Activated CD4-positive, alpha-beta T cell treated with anti-CD3 and anti-CD28 coated beads, Interleukin-2, amount 50 U/mL, for 24 hours (primary cell): Measurements from ENCODE around the gene STIM2.
"Not testable (repeated sequence)": the region's sequence is repeated elsewhere in the genome, so short reads cannot be mapped to it uniquely, and the experiment has no call there.

Experiments
- DNase-seq, 2 donors: peaks; one replicate each; pipeline ENCODE4 v3.0.0-alpha.2; 2020; ENCODE audit warnings: low read depth in 1 of 2, low spot score in 1 of 2

Gene STIM2

DNA sequence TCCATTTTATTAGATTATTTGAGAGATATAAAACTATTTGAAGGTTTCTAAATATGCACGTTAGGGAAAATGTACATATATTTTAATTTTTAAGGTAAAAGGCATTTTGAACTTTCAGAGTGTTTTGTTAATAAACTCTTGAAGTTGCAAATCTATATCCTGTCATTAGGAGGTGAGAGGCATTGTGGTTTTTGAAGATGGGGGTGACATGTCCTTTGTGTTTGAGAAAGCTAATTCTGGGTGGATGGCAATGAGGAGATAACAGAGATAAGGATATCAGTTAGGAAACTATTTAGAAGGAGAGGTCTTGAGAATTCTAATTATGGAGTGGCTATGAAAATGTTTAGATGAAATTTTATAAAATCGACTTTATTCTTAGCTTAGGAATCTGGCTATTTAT is 6.1 kb downstream of the STIM2 start:
- no peak for DNase-seq

DNA sequence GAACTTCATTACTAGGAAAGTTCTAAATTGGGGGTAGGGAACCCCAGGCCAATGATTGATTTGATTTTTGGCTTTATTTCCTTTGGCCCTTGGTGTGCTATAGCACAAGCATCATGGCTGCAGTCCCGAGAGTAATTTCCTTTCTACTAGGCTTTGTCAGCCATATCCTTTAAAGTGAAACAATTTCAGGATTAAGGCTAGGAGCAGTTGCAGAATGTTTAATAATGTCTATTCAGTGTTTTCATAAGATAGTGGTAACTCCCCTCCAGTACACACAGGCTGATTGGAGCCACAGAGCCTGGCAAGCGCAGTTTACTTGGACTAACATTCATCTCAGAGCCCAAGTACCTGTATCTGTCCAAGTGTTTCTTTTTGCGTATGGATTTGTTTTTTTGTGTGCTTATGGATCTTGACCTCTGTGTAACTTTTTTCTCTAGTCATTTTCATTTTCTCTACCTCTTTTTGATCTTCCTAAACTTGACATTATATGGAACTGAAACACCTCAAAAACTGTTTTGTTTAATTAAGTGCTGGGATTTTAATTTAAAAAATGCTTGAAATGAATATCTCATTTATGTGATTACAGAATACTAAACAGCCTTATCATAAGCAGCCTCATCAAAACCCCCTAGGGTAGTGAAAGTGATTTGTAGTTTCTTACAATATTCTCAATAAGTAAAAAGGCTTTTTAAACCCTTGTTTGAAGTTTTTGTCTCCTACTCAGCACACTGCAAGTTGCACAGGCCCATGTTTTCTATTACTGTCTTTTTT is 7.5 kb downstream of the STIM2 start:
- no peak for DNase-seq

DNA sequence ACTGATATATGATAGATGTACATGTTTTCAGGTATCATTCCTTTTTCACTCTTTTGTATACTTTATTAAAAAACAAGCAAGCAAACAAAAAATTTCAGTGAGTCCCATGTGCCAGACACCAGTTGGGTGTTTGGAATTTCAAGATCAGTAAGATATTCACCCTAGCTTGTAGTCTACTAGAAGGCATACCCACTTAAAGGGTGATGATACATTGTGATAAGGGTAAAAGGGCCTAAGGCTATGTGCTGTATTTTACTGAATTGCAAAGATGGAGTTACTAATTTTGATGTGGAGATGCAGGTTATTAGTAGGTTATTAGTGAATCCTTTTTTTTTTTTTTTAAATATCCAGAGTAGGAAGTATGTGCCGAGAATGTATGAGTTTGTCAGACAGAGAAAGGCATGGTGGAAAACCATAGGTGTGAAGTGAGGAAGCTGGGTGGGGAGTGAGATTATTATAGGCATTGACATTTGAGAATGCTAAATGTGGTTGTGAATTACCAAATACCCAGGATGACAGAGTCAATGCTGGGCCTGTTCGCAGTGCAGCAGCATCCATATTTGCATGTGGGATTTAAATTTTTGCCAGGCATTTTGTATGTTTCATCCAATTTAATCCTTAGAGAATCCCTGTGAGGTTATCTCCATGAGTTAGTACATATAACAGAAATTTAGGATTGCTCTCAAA is 10.1 kb downstream of the STIM2 start:
- no peak for DNase-seq

DNA sequence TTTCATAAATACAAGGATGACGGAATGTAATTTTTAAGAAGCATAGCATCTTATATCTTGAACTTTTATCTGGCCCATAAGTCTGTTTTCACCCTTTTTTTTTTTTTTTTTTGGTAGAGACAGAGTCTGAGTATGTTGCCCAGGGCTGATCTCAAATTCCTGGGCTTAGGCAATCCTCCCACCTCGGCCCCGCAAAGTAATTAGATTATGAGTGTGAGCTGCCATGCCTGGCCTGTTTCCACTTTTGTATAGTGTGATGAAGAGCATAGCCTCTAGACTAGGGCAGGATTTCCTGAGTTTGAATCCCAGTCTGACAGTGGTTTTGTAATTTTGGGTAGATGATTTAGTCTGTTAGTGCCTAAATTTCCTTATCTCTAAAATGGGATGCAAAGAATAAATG is 11.0 kb downstream of the STIM2 start:
- DNase-seq: no peak

DNA sequence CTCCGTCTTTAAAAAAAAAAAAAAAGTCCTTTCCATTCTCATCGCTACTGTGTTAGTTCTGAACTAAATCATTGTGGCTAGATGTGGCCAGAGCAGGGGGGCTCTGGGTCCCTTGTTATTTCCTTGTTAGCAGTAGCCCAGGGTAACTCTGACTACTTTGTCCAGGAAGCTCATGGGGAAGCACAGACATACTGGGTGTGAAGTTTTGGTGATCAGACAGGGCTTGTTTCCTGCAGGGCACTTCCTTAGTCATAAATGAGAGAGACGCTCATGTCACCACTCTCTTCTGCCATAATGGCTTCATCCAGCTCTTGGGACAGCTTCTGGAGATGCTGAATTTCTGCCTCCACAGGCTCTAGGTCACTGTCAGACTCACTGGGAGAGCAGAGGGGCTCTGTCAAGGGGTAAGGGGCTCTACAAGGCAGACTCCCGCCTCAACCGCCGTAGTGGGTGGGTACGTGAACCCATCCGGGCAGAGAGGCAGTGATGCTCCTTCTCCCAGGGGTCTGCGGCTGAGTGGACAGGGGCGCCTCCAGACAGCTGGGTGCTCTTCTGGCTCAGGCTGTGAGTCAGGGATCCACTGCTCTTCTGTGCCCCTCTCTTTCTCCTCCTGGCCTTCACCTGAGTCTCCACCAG is 12.9 kb downstream of the STIM2 start:
- DNase-seq: peak in 1 of 2 donors; percentile 36

DNA sequence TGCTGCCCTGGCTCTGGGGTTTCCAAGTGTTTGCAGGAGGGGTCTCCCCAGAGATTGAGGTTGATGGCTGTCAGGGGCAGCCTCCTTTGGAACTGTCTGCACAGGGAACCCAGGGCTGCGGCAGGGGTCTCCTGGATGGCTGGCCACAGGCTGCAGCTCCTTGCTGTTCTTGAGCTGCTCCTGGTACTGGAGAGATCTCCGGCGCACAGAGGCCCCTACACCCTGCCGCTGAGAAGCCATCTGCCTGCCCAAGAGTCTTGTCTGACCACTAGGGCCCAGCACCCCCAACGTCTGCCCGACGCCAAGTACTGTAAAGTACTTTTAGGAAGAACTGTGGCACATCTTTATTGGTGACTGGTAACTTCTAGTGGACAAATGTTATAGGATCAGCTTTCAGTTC is 13.5 kb downstream of the STIM2 start:
- DNase-seq: no peak

DNA sequence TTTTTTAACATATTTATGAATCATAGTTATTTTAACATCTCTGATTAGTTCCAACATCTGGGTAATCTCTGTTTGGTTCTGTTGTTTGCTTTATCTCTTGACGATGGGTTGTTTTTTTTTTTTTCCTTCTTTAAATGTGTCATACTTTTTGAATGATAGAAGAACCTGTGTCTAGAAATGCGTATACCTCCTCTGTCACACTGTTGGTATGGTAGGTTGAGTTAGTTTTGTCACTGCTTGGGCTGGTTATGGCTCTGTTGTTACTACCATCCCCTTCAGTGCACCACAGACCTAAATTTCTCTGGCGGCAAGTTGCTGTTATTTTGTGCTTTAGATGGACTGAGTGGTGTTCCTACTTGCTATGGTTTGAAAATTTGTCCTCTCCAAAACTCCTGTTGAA is 16.8 kb downstream of the STIM2 start:
- DNase-seq: no peak

DNA sequence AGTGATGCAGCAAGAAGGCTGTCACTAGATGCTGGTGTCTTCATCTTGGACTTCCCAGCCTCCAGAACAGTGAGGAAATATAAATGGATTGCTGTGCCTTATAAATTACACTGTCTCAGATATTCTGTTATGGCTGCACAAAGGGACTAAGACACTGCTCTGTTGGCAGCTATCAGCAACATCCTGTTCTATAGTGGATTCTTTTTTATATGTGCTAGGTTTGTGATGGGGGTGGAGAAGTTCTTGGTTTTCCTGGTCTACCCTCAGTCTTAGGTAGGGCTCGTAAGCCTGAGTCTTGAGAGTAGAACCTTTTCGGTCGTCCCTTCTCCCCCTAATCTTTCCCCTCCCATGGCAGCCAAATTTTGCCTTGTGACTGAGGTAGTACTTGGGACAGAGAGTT is 17.3 kb downstream of the STIM2 start:
- DNase-seq: no peak

DNA sequence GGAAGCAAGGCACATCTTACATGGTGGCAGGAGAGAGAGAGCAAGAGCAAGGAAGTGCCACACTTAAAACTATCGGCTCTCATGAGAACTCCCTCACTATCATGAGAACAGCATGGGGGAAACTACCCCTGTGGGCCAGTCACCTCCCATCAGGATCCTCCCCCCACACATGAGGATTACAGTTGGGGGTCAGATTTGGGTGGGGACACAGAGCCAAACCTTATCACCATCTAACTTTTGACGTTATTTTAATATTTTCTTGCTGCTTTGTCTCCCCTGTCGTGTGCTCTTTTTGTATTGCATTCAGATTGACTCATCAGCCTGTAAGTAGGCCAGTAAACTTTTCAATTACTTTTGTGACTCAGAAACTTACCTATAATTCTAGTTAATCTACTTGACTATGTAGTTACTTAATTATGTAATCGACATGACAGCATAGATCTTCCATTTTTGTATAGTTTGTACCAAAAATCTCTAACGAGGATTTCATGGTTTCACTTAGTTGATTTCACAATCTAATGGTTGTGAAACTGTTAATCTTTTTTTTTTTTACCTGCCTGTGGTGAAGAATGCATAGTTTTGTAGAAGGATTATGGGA is 18.3 kb downstream of the STIM2 start:
- no peak for DNase-seq

DNA sequence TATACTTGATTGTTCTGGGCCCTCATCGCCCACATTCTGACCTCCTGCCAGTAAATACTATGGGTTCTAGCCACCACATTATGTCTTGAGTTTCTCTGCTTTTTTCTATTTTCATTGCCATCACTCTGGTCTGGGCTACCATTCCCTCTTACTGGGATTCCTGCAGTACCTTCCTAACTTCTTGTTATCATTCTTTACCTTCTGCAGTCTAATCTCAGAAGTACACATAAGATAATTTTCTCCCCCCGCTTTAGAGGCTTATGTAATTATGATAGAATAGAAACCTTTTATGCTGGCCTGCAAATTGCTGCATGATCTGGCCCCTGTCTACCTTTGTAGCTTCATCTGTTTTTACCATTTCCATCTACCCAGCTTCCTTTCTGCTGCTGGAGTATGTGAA is 19.2 kb downstream of the STIM2 start:
- DNase-seq: no peak

DNA sequence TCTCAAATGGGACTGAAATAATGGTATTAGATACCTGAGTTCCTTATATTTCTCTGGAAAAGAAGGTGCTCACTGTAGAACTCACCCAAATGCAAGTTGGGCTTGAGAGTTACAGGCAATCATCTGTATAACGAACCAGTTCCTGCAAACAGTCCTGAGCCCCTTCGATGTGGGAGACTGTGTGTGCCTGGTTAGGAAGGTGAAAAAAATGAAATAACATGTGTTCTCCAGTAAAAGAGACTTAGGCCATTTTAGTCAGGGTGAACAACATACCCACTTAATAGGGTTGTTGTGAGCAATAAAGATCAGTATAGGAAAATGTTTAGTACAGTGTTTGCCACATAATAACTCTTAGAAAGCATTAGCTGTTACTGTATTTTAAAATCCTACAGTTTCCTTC is 23.4 kb downstream of the STIM2 start:
- no peak for DNase-seq

DNA sequence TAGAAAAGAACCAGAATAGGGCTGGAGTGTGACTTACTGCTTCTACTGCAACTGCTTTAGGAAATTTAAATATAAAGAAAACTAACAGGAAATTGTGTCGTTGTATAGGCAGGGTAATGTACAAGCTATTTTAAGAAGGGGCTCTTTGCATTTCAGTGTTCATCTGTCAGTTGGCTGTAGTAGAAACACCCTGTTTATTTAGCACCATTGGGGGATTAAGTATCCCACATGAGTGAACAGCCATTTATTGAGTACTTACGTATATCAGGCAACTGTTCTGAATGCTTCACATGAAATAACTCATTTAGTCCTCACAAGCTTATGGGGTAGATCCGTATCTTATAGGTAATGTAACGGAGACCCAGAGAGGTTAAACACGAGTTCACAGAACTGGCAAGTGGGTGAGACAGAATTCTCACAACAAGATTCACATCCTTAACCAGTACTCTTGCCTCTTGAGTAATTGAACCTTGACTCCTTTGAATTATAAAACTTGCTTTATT is 23.9 kb downstream of the STIM2 start:
- DNase-seq: no peak

DNA sequence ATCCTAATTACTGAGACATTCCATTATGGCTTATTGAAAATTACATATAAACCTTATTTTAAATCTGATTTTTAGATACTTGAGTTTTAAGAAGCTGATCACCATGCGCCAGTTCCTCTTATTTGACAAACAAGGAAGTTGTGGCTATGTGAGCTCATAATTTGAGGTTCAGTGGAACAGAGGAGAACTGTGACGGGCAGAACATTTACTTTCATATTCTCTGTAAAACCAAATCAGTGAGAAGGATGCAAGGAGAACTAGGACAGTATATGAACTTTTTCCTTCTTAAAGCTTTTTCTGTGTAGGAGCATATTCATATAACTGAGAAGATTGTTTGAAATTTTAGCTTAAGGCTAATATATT is 25.3 kb downstream of the STIM2 start:
- DNase-seq: peak in 1 of 2 donors; percentile 21

DNA sequence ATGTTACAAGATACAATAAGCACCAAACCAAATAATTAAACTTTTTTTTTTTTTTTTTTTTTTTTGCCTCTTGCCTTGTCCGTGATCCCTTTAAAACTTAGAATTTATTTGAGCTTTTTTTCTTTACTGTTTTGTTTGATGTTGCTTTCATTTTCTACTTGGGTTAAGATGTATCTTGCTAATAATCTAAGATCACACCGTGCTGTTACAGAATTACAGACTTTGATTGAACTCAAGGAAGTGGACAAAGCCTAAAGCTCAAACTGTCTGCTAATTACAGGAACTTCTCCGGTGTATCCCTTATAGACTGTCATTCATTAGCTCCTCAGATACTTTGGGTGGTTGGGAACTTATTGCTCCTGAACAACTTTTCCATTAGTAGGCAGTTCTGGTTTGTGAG is 26.5 kb downstream of the STIM2 start:
- DNase-seq: no peak

DNA sequence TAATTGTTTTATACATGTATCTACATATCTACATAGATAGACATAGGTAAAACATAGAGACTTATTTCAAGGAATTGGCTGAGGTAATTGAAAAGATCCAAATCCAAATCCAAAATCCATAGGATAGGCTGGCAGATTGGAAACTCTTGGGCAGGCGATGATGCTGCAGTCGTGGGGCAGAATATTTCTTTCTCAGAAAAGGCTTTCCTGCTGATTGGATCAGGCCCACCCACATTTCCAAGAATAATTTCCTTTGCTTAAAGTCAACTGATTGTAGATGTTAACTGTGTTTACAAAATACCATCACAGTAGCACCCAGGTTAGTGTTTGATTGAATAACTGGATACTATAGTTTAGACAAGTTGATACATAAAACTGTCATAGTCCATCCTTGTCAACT is 27.2 kb downstream of the STIM2 start:
- DNase-seq: no peak

DNA sequence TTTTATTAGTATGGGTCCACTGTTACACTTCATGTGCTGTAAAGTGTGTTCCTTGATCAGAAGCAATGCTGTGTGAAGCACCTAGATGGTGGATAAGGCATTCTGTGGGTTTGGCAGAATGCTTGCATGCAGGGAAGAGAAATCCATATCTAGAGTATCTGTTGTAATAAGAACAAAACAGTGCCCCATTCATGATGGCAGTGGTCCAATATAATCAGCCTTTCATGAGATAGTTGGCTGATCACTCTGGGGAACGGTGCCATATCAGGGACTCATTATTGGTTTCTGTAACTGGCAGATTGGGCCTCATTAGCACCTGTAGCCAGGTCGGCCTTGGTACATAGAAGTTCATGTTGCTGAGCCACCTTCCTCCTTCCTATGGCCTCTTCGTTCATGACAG is 28.7 kb downstream of the STIM2 start:
- no peak for DNase-seq

DNA sequence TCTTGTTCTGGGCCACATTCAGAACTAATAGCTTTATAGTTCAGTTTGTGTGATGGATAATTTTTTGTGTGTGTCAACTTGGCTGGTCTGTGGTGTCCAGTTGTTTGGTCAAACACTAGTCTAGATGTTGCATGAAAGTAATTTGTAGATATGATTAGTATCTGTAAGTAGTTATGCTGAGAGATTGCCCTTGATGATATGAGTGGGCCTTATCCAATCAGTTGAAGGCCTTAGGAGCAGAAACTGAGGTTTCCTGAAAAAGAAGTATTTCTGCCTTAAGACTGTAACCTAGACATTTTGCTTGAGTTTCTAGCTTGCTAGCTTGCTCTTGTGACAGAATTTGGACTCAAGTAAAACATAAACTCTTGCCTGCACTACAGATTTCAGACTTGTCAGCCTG is 30.4 kb downstream of the STIM2 start:
- no peak for DNase-seq

DNA sequence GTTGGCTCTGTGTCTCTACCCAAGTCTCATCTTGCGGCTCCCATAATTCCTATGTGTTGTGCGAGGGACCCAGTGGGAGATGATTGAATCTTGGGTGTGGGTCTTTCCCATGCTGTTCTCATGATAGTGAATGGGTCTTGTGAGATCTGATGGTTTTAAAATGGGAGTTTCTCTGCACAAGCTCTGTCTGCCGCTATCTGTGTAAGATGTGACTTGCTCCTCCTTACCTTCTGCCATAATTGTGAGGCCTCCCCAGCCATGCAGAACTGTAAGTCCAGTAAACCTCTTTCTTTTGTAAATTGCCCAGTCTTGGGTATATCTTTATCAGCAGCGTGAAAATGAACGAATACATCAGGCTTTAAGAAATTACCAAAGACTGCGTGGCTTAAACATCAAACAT is 31.2 kb downstream of the STIM2 start:
- DNase-seq: no peak

DNA sequence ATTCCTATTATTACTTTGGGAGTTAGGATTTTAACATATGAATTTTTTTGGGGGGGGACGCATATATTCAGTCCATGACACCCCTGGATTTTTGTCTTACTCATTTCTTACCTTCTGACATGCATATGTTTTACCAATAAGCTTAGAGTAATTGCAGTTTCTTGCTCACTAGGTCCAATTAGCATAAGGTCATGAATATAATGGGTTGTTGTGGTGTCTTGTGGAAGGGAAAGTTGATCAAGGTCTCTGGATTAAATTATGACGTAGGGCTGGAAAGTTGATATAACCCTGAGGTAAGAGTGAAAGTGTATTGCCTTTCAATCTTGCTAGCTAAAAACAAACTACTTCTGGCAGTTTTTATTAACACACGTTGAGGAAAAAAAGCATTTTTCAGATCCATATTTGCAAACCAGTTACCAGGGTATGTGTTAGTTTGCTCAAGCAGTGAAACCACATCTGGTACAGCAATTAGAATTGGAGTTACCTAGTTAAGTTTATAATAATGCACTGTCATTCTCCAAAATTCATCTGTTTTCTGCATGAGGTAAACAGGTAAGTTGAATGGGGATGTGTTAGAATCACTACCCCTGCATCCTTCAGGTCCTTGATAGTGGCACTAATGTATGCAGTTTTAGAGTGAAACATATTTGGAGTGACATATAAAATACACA is 32.0 kb downstream of the STIM2 start:
- no peak for DNase-seq

DNA sequence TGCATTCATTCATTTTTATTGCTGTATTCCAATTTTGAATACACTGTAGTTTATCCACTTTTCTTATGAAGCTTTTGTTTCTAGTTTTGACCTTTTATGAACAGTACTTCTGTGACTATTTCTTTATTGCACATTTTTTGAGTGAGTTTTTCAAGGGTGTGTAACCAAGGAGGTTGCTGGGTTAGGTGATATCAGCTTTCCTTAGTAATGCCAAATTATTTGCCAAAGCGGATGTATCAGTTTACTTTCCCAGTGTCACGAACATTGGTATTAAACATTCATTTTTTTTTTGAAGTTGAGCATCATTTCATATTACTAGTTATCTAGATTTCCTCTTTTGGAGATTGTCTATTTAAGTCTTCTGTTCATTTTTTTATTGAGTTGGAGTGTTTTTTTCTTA is 32.9 kb downstream of the STIM2 start:
- DNase-seq: no peak

DNA sequence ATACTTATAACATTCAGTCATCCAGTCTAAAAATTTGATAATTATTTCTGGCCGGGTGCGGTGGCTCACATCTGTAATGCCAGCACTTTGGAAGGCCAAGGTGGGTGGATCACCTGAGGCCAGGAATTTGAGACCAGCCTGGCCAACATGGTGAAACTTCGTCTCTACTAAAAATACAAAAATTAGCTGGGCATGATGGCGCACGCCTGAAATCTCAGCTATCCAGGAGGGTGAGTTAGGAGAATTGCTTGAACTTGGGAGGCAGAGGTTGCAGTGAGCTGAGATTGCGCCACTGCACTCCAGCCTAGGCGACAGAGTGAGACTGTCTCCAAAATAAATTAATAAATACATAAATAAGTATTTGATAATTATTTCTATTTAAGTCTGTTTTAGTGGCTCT is 34.2 kb downstream of the STIM2 start:
- DNase-seq: not testable (repeated sequence)
